ENCODE measurements around the gene REXO1.
A peak's percentile ranks its signal among the peaks of the same experiment; 100 is the strongest.

REXO1 gene

GRCh38 chr19:1790054-1790792, 58.1 kb downstream of the REXO1 start:
- DNase-seq (ENCODE audit: low read depth) = no peak

- no peak for DNase-seq (ENCODE audit: low read depth)
Observed at GRCh38 chr19:1789261-1790041, 58.8 kb downstream of the REXO1 start.

- DNase-seq (ENCODE audit: low read depth) = no peak
Observed at GRCh38 chr19:1787116-1787515, 61.2 kb downstream of the REXO1 start.

GRCh38 chr19:1786668-1787067, 61.6 kb downstream of the REXO1 start:
- no peak for DNase-seq (ENCODE audit: low read depth)

- DNase-seq (ENCODE audit: low read depth) = no peak
Observed at GRCh38 chr19:1785310-1785709, 63.0 kb downstream of the REXO1 start.

GRCh38 chr19:1783874-1784273, 64.4 kb downstream of the REXO1 start:
- no peak for DNase-seq (ENCODE audit: low read depth)

- DNase-seq (ENCODE audit: low read depth) = no peak
Observed at GRCh38 chr19:1783354-1783753, 64.9 kb downstream of the REXO1 start.

GRCh38 chr19:1782521-1782920, 65.8 kb downstream of the REXO1 start:
- no peak for DNase-seq (ENCODE audit: low read depth)

GRCh38 chr19:1780272-1780958, 67.9 kb downstream of the REXO1 start:
- DNase-seq (ENCODE audit: low read depth) = no peak

- DNase-seq (ENCODE audit: low read depth) = no peak
Observed at GRCh38 chr19:1779574-1779973, 68.7 kb downstream of the REXO1 start.

GRCh38 chr19:1777149-1777548, 71.1 kb downstream of the REXO1 start:
- no peak for DNase-seq (ENCODE audit: low read depth)

- no peak for DNase-seq (ENCODE audit: low read depth)
Observed at GRCh38 chr19:1776606-1777147, 71.6 kb downstream of the REXO1 start.

GRCh38 chr19:1775951-1776605, 72.2 kb downstream of the REXO1 start:
- no peak for DNase-seq (ENCODE audit: low read depth)

GRCh38 chr19:1774989-1775772, 73.1 kb downstream of the REXO1 start:
- DNase-seq (ENCODE audit: low read depth) = no peak

- DNase-seq (ENCODE audit: low read depth) = no peak
Observed at GRCh38 chr19:1773184-1773583, 75.1 kb downstream of the REXO1 start.

GRCh38 chr19:1770866-1771576, 77.3 kb downstream of the REXO1 start:
- DNase-seq (ENCODE audit: low read depth) = no peak

- no peak for DNase-seq (ENCODE audit: low read depth)
Observed at GRCh38 chr19:1769645-1769985, 78.7 kb downstream of the REXO1 start.

GRCh38 chr19:1768918-1769644, 79.2 kb downstream of the REXO1 start:
- no peak for DNase-seq (ENCODE audit: low read depth)

- DNase-seq (ENCODE audit: low read depth) = no peak
Observed at GRCh38 chr19:1768248-1768647, 80.0 kb downstream of the REXO1 start.

- DNase-seq (ENCODE audit: low read depth) = peak; percentile 39
Observed at GRCh38 chr19:1767464-1767933, 80.8 kb downstream of the REXO1 start.

All from stimulated activated CD8-positive, alpha-beta memory T cell treated with anti-CD3 and anti-CD28 coated beads, Interleukin-12 subunit alpha, Interleukin-12 subunit beta, amount 100 ng/mL, for 4 hours (primary cell).